Stimulated activated CD4-positive, alpha-beta T cell treated with anti-CD3 and anti-CD28 coated beads, Interleukin-2, amount 100 ng/mL, for 24 hours (primary cell): ENCODE results near the gene ZMYM2.
"Not testable (repeated sequence)": the region's sequence is repeated elsewhere in the genome, so short reads cannot be mapped to it uniquely, and the experiment has no call there.

Experiments
- DNase-seq, 2 donors: peaks; one replicate each; pipeline ENCODE4 v3.0.0-alpha.2; 2020

The ZMYM2 gene

DNA sequence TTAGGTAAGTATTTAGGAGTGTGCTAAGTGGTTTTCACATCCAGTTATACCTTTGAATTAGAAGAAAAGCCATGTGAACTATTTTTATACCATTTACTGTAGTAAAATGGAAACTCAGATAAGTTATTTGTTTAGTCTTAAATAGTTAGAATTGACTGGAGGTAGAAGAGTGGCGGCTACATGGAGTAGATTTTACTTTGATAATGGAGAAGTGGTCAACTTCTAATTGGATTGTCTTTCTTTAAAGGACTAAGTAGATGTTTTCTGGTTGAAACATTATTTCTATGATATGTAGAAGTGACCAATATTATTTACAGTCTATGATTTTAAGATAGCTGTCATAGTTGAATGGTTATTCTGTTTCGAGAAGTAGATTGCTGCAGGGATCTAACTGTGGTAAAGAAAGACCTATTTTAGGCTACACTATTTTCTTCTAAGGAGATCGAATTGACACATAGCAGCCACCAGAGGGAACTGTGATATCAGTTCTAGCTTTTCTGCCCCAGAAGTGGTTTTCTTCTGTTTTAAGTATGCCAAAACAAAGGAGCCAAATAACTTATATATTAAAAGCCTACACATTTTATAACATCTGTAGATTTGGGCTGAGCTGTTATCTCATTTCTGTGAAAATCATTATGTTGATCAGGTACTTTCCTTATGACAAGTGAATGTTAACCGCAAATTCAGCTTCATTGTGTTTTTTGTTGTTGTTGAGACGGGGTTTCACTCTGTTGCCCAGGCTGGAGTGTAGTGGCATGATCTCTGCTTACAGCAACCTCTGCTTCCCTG is 26.1 kb downstream of the ZMYM2 start:
- DNase-seq: no peak

DNA sequence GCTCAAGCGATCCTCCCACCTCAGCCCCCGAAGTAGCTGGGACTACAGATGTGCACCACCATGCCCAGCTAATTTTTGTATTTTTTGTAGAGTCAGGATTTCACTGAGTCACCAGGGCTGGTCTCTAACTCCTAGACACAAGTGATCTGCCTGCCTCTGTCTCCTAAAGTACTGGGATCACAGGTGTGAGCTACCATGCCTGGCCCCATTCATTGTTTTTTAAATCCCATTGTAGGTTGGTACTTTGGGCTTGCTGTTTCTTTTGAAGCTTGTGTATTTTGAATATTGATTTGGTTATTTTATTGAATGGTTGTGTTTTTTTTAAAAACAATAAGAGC is 26.7 kb downstream of the ZMYM2 start:
- no peak for DNase-seq

DNA sequence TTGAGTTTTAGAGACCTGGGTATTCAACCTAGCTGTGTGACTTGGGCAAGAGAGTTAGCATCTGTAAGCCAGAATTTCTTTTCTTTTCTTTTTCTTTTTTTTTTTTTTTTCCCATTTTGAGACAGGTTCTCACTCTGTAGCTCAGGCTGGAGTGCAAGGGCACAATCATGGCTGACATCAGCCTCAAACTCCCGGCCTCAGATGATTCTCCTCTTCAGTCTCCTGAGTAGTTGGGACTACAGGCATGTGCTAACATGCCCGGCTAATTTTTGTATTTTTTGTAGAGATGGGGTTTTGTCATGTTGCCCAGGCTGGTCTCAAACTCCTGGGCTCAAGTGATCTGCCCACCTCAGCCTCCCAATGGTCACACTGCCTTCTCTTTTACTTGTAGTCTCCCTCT is 33.0 kb downstream of the ZMYM2 start:
- DNase-seq: no peak

DNA sequence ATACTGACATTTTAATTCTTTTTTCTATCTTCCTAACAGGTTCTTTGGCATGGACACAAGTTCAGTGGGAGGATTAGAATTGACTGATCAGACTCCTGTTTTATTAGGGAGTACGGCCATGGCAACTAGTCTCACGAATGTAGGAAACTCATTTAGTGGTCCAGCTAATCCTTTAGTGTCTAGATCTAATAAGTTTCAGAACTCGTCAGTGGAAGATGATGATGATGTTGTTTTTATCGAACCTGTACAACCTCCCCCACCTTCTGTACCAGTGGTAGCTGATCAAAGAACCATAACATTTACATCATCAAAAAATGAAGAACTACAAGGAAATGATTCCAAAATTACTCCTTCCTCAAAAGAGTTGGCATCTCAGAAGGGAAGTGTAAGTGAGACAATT is 34.5 kb downstream of the ZMYM2 start:
- no peak for DNase-seq

DNA sequence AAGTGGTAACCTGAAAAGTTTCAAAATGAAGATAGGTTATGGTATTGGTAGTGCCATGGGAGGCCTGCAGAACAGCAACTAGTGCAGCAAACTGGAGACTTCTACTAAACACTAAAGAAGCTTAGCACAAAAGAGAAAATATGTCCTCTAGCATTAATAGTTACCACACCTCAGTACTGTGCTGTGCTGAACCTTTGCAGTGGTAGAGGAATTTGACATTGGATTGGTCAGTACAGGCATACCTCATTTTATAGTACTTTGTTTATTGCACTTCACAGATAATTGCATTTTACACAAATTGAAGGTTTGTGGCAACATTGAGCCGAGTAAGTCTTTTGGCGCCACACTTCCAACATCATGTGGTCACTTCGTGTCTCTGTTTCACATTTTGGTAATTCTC is 40.4 kb downstream of the ZMYM2 start:
- no peak for DNase-seq

DNA sequence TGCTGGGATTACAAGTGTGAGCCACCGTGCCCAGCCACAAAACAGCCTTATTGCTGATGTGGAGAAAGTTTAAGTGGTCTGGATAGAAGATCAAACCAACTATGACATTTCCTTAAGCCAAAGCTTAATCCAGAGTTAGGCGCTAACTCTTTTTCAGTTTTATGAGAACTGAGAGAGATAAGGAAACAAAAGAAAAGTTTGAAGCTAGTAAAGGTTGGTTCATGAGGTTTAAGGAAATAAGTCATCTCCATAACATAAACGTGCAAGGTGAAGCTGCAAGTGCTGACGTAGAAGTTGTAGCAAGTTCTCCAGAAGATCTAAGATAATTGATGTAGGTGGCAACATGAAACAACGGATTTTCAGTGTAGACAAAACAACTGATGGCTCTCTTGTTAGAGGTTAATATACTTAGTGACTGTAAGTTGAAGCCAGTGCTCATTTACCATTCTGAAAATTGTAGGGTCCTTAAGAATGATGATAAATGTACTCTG is 41.6 kb downstream of the ZMYM2 start:
- no peak for DNase-seq

DNA sequence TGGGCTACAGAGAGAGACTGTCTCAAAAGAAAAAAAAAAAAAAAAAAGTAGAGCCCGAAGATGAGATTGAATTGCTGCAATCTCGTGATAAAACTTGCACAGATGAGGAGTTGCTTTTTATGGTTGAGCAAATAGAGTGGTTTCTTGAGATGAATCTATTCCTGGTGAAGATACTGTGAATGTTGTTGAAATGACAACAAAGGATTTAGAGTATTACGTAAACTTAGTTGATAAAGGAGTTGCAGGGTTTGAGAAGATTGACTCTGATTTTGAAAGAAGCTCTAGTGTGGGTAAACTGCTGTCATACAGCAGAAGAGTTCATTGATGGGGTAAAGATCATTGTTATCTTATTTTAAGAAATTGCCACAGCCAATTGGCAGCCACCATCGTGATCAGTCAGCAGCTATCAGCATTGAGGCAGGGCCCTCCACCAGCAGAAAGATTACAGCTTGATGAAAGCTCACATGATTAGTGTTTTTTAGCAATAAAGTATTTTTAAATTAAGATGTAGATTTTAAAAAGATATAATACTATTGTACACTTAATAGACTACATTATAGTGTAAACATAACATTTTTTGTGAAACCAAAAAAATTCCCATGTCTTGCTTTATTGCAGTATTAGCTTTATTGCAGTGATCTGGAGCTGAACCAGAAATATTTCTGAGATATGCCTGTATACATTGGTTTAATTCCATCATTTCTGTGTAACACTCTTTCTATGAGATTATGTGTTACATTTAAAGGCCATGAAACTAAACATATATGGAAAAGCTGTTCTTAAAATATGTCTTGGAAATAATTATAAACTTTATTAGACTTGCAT is 43.1 kb downstream of the ZMYM2 start:
- no peak for DNase-seq

DNA sequence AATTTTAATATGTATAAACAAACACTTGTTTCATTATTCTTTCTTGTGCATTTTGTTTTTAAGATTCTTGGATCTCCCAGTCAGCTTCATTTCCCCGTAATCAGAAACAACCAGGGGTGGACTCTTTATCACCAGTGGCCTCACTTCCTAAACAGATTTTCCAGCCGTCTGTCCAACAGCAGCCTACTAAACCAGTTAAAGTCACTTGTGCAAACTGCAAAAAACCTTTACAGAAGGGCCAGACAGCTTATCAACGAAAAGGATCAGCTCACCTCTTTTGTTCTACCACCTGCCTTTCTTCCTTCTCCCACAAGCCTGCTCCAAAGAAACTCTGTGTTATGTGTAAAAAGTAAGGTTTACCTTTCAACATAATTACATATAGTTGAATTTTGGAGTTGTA is 44.3 kb downstream of the ZMYM2 start:
- DNase-seq: no peak

DNA sequence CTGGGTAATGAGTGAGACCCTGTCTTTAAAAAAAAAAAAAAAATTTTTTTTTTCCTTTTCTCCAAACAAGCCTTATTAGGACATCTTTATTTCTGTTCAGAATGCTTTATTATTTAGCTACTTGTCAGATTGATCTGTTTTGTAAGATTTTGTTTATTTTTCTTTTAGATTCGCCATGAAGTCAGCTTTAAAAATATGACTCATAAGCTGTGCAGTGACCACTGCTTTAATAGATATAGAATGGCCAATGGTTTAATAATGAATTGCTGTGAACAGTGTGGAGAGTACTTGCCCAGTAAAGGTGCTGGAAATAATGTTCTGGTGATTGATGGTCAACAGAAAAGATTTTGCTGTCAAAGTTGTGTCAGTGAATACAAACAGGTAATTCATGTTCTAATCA is 47.7 kb downstream of the ZMYM2 start:
- no peak for DNase-seq

DNA sequence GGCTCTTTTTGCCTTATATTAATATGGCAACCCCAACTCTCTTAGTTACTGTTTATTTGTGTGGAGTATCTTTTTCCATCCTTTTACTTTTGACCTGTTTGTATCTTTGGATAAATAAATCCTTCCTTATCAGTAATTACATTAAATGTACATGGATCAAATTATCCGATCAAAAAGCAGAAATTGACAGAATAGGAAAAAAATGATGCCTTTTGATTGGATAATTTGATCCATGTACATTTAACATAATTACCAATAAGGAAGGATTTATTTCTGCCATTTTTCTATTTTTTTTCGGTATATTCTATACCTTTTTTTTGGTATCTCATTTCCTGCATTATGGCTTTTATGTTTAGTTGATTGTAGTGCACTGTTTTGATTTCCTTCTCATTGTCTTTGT is 57.2 kb downstream of the ZMYM2 start:
- no peak for DNase-seq

DNA sequence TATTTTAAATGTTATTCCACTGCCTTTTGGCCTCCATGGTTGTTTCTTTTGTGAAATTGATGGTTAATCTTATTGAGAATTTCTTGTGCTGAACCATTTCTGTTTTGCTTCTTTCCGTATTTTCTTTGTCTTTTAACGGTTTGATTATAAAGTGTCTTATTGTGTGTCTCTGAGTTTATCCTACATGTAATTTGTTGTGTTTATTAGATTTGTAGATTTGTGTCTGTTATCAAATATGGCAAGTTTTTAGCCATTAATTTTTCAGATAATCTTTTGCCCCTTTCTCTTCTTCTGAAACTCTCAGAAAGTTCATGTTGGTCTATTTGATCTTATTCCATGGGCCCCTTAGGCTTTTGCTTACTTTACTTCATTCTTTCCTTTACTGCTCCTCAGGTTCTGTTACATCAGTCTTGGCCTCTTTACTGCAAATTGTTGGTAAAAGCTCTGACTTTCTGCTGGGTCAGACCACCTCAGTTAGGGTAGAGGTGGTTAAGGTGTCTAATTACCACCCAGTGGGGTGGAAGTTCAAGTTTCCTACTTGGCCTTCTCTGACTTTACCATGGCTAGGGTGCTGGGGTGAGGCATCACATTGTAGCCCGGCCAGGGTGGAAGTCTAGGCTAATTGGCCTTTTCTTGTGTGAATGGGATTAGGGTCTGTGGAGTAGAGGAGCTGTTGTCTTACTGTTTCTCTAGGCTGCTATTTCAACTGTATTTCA is 58.3 kb downstream of the ZMYM2 start:
- DNase-seq: no peak

DNA sequence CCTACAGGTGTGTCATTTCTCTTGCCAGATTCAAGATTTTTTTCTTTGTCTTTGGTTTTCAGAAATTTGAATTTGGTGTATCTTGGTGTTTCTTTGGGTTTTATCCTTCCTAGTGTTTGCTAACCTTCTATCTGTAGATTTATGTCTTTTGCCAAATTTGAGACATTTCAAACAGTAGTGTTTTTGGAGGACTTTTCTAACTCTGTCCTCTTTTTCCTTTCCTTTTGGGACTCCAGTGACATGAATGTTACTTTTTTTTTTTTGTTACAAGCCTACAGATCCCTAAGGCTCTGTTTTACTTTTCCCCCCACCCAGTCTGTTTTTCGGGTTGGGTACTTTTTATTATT is 58.8 kb downstream of the ZMYM2 start:
- DNase-seq: no peak

DNA sequence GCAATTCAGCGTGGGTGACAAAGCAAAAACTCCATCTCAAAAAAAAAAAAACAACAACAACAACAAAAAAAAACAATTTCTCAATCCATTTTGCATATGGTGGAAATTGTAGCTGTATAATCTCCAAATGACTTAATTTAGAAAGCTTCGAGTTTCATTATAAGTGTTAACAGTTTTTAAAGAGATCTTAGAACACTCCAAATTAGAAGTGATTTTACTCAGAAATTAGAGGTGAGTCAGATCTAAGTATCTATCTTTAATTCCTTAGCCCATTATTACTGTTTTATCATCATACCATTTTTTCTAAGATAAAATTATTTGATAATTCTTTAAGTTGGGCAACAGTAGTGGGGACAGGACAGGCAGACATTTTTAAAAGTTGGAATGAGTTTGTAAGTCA is 60.5 kb downstream of the ZMYM2 start:
- DNase-seq: no peak

DNA sequence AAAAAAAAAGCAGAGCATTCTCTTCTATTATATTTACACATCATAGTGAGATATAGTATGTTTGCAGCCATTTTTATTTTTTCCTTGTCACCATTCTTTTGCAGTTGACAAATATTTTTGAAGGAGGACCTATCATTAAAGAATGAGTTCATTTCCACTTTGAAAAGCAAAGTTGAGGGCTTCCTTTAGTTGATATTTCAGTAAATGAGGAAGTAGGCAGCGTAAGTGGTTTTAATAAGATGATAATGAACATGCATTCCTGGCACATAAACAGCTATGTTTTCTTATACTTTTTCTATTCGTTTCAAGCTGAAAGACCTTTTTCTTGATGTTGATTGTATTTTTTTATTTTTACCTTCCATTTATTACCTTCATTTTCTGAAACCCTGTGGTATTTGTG is 66.2 kb downstream of the ZMYM2 start:
- no peak for DNase-seq

DNA sequence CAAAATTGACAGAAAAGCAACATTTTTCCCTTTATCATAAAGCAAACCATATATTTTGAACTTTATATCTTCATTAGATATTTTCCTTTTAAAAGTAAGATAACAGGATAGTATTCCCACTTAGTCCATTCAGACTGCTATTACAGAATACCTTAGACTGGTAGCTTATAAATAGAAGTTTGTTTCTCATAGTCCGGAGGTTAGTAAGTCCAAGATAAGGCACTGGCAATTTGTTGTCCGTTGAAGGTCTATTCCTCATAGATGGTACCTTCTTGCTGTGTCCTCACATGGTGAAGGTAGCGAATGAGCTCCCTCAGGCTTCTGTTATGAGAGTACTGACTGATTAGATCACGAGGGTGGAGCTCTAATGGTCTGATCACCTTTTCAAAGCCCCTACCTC is 70.4 kb downstream of the ZMYM2 start:
- DNase-seq: no peak

DNA sequence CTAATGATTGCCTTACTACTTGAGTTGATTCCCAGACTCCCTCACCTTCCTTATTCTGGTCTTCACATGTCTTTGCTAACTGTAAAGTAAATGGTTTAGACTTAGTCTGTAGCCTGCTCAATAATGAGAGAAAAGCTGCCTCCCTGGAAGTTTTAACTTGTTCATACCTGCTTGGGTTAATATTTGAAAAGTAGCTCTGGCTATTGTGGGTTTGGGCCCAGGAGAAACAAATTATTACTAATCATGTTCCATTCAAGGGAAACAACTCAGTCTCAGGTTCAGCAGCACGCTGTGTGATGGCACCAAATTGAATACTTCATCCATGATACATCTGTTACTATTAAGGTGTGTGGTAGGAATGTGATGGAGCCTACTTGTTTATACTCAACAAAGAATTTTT is 75.0 kb downstream of the ZMYM2 start:
- DNase-seq: no peak

DNA sequence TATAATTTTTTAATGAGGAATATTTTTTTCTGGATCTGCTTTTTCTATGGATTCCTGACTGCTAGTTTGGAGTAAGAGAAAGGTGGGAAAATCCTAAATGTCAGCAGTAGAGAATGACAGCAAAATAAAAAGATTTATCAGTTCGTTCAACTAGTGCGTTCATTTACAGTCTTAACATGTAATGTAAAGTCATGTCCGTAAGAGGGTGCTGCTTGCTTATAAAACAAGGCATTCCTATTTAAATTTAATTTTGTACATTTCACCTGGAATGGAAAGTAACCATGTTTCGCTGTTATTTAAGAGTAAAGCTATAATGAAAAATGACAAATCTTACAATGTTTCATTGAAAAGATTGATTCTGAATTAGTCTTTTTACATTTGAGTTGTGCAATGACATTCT is 76.6 kb downstream of the ZMYM2 start:
- DNase-seq: no peak

DNA sequence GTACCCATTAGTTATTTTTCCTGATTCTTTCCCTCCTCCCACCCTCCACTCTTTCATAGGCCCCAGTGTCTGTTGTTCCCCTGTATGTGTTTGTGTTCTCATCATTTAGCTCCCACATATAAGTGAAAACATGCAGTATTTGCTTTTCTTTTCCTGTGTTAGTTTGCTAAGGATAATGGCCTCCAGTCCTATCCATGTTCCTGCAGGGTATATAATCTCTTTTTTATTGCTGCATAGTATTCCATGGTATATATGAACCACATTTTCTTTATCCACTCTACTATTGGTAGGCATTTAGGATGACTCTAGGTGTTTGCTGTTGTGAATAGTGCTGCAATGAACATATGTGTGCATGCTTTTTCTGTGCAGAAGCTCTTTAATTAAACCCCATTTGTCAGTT is 79.4 kb downstream of the ZMYM2 start:
- DNase-seq: no peak

DNA sequence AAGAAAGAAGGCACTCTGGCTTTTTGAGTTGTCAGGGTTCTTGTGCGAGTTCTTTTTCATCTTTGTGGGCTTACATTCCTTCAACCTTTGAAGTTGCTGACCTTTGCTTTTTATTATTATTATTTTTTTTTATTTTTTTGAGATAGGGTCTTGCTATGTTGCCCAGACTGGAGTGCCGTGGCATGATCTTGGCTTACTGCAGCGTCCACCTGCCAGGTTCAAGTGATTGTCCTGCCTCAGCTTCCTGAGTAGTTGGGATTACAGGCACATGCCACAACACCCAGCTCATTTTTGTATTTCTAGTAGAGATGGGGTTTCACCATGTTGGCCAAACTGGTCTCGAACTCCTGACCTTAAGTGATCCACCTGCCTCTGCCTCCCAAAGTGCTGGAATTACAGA is 84.1 kb downstream of the ZMYM2 start:
- DNase-seq: not testable (repeated sequence)

DNA sequence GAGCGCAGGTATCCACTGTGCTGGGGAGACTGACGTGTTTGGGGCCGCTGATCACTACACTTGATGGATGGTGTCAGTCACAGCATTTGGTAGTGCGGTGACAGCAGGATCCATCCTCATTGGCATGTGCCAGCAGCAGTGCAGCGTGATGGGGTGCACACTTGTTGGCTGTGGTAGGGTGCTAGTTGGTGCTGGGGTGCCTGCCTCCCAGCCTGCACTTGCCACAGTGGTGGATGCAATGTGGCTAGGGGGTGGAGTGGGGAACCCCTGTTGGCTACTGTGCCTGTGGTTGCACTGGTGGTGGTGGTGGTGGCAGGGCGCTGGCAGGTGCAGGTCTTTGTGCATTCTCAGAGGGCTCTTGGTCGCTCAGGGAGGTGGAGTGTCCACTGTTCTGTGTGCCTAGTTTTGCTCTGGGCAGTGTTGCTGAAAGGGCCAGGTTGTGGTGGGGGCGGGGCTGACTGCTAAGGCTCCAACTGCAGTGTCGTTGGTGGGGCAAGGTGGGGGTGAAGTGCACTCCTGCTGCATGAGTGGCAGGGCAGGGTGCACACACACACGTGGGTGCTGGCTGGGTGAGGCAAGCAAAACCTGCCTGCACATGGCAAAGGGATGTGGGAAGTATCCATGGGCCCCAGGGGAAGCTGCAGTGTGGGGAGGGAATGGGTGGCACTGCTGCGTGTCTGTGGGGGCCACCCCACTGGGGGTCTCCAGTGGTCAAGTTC is 84.8 kb downstream of the ZMYM2 start:
- no peak for DNase-seq

DNA sequence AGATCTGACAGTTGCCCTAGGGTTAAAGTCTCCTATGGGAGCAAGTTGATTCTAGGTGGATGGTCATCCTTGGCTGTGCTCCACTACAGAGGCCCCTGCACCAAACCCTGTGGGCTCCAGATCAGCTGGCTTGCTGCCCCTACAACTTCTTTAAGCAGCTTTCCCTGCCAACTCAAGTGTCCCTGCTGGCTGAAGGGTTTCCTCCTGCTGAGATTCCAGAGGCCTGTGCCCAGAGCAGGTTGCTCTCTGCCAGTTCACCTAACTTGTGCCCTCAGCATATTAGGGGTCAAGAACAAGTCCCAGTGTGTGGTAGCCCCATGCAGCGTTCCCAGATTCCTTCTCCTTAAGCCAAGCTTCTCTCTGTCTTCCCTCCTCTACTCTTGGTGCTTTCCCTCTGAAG is 85.6 kb downstream of the ZMYM2 start:
- no peak for DNase-seq

DNA sequence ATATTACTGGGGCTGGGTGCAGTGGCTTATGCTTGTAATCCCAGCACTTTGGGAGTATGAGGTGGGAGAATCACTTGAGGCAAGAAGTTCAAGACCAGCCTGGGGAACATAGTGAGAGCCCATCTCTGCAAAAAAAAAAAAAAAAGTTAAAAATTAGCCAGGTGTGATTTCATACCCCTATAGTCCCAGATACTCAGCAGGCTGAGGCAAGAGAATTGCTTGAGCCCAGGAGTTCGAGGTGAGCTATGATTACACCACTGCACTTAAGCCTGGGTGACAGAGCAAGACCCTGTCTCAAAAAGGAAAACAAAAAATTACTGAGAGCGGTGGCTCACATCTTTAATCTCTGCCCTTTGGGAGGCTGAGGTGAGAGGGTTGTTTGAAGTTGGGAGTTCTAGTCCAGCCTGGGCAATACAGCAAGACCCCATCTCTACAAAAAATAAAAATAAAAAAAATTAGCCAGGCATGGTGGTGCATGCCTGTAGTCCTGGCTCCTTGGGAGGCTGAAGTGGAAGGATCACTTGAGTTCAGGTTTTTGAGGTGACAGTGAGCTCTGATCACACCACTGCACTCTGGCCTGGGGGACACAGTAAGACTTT is 87.5 kb downstream of the ZMYM2 start:
- DNase-seq: no peak
